ENCODE results near the gene CLNK.

DNA sequence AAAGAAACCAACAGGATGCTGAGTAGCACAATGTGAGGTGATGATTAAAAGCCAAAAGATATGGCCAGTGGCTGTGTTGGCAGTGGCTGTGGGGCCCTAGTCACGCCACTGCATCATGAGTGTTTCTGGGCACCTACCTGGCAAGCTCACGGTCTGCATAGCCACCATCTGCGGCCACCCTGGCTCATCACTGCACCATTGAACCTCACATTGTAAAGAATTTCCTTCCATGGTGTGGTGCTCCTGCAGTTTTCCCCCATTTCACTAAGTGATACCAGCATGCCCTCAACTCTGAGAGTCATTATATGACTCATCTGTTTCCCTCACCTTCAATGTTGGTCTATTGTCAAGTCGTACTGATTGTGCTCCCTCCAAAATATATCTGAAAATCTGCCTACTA lies 45.5 kb upstream of the CLNK start:
- TF ChIP-seq, protein P1, sequence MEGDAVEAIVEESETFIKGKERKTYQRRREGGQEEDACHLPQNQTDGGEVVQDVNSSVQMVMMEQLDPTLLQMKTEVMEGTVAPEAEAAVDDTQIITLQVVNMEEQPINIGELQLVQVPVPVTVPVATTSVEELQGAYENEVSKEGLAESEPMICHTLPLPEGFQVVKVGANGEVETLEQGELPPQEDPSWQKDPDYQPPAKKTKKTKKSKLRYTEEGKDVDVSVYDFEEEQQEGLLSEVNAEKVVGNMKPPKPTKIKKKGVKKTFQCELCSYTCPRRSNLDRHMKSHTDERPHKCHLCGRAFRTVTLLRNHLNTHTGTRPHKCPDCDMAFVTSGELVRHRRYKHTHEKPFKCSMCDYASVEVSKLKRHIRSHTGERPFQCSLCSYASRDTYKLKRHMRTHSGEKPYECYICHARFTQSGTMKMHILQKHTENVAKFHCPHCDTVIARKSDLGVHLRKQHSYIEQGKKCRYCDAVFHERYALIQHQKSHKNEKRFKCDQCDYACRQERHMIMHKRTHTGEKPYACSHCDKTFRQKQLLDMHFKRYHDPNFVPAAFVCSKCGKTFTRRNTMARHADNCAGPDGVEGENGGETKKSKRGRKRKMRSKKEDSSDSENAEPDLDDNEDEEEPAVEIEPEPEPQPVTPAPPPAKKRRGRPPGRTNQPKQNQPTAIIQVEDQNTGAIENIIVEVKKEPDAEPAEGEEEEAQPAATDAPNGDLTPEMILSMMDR (IDR thresholded peaks at IDR 0.05): no peak
- no peak for TF ChIP-seq POLR2AphosphoS5 (IDR thresholded peaks at IDR 0.05)

Measured in transverse colon (tissue), 4 donors.